ENCODE results near the gene SLC37A1.

SLC37A1 gene

DNA sequence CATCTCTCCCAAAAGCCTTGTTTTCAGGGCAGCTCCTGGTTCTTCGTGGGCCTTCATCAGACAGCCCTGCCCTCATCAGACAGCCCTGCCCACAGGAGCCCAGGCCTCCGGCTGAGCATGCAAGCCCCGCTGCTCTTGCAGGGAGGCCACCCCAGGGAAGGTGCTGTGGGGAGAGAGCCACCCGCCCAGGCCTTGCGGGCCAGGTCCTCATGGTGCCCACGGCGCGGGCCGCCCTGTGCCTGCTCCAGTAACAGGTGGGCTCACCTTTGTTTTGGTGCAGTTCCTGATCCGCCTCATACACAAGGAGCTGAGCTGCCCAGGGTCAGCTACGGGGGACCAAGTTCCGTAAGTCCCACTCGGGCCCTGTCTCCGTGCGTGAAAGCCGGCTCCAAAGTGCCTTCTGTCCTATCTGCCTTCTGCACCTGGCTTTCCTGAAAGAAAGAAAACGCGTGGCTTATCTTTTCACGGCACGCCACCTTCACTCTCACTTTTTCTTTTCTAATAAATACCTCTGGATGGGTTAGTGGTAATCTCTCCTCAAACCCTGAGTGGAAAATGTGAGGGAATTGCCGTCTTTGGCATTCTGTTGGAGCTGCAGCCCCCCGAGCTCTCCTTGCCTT is 65.9 kb downstream of the SLC37A1 start:
- no peak overlapping the region for H2AFZ ChIP-seq (ENCODE audit: low read length)
- H4K20me1 ChIP-seq (ENCODE audit: insufficient read depth, low read length, poor library complexity, severe bottlenecking): no peaks in the 10 kb centered on the region
- H3K4me1 ChIP-seq (ENCODE audit: insufficient read depth, low read length, poor library complexity, severe bottlenecking): peaks cover 5% of the 10 kb centered on the region
- no peak overlapping the region for H3K4me2 ChIP-seq (ENCODE audit: low read depth, low read length, poor library complexity, severe bottlenecking)
- no peaks in the 10 kb centered on the region for H3K79me2 ChIP-seq (ENCODE audit: insufficient read depth, low read length)
- TF ChIP-seq EZH2phosphoT487 (IDR thresholded peaks at IDR 0.05; ENCODE audit: borderline replicate concordance): no peak
- TF ChIP-seq, protein P1, sequence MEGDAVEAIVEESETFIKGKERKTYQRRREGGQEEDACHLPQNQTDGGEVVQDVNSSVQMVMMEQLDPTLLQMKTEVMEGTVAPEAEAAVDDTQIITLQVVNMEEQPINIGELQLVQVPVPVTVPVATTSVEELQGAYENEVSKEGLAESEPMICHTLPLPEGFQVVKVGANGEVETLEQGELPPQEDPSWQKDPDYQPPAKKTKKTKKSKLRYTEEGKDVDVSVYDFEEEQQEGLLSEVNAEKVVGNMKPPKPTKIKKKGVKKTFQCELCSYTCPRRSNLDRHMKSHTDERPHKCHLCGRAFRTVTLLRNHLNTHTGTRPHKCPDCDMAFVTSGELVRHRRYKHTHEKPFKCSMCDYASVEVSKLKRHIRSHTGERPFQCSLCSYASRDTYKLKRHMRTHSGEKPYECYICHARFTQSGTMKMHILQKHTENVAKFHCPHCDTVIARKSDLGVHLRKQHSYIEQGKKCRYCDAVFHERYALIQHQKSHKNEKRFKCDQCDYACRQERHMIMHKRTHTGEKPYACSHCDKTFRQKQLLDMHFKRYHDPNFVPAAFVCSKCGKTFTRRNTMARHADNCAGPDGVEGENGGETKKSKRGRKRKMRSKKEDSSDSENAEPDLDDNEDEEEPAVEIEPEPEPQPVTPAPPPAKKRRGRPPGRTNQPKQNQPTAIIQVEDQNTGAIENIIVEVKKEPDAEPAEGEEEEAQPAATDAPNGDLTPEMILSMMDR (conservative IDR thresholded peaks at IDR 0.05; ENCODE audit: low read length): no peak
- no peaks in the 10 kb centered on the region for H3F3A ChIP-seq (ENCODE audit: low read depth)
- no peak overlapping the region for H3K9ac ChIP-seq (ENCODE audit: low read depth, low read length, poor library complexity, severe bottlenecking)
- H3K9me3 ChIP-seq (ENCODE audit: insufficient read depth, low read depth, low read length): peaks cover 7% of the 10 kb centered on the region; the same call in 1 of the 2 replicates
- no peak overlapping the region for H3K4me3 ChIP-seq (ENCODE audit: low read length, poor library complexity, severe bottlenecking)
- peaks cover 45% of the 10 kb centered on the region for H3K36me3 ChIP-seq (ENCODE audit: insufficient read depth, low read length)
- H3K9me2 ChIP-seq (replicated peaks; ENCODE audit: low read depth, low read length): no peaks in the 10 kb centered on the region
- H3K27me3 ChIP-seq (ENCODE audit: insufficient read depth, low read length, poor library complexity, severe bottlenecking): no peaks in the 10 kb centered on the region

GRCh38 chr21:42580076-42580792 is 66.6 kb downstream of the SLC37A1 start:
- Histone ChIP-seq H2AFZ (ENCODE audit: low read length) (no peak overlapping the region), H3K9me2 (replicated peaks; ENCODE audit: low read depth, low read length) (no peaks in the 10 kb centered on the region), H3K79me2 (ENCODE audit: insufficient read depth, low read length) (no peaks in the 10 kb centered on the region), H4K20me1 (ENCODE audit: insufficient read depth, low read length, poor library complexity, severe bottlenecking) (no peaks in the 10 kb centered on the region), H3K4me2 (ENCODE audit: low read depth, low read length, poor library complexity, severe bottlenecking) (no peak overlapping the region), H3K36me3 (ENCODE audit: insufficient read depth, low read length) (peaks cover 39% of the 10 kb centered on the region), H3K27me3 (ENCODE audit: insufficient read depth, low read length, poor library complexity, severe bottlenecking) (no peaks in the 10 kb centered on the region), H3K9ac (ENCODE audit: low read depth, low read length, poor library complexity, severe bottlenecking) (no peak overlapping the region), H3K4me3 (ENCODE audit: low read length, poor library complexity, severe bottlenecking) (no peak overlapping the region), H3K9me3 (ENCODE audit: insufficient read depth, low read depth, low read length) (peaks cover 7% of the 10 kb centered on the region; the same call in 1 of the 2 replicates), H3F3A (ENCODE audit: low read depth) (peaks cover 3% of the 10 kb centered on the region; the same call in 1 of the 2 replicates), H3K4me1 (ENCODE audit: insufficient read depth, low read length, poor library complexity, severe bottlenecking) (peaks cover 10% of the 10 kb centered on the region)
- TF ChIP-seq, protein P1 (conservative IDR thresholded peaks at IDR 0.05; ENCODE audit: low read length): no peak
- TF ChIP-seq EZH2phosphoT487 (IDR thresholded peaks at IDR 0.05; ENCODE audit: borderline replicate concordance): no peak

DNA sequence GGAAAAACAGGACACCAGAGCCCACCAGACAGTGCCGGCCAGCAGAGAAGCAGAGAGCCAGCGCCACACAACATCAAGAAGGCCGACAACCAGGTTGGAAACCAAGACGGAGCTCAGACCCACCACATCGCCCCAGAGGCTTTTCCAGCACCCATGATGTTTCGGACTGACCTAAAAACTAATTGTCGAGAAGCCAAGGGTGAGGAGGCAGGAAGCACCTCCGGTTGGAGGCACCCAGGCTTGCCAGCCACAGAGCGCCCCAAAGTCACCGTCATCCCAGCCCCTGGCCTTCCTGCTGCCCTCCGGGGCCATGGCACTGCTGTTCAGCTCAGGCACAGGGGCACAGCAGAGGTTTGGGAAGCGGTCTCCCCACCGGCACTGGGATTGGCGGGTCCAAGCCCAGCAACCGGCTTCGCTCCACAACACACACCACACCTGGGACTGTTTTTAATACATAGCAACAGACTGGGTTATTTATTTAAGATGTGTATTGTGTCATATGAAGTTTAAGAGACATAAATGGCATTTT is 67.2 kb downstream of the SLC37A1 start:
- Histone ChIP-seq H3K4me3 (ENCODE audit: low read length, poor library complexity, severe bottlenecking) (no peak overlapping the region), H2AFZ (ENCODE audit: low read length) (no peak overlapping the region), H3K4me2 (ENCODE audit: low read depth, low read length, poor library complexity, severe bottlenecking) (no peak overlapping the region), H3K9me2 (replicated peaks; ENCODE audit: low read depth, low read length) (no peaks in the 10 kb centered on the region), H4K20me1 (ENCODE audit: insufficient read depth, low read length, poor library complexity, severe bottlenecking) (no peaks in the 10 kb centered on the region), H3K9ac (ENCODE audit: low read depth, low read length, poor library complexity, severe bottlenecking) (no peak overlapping the region), H3K27me3 (ENCODE audit: insufficient read depth, low read length, poor library complexity, severe bottlenecking) (no peaks in the 10 kb centered on the region), H3K36me3 (ENCODE audit: insufficient read depth, low read length) (peaks cover 33% of the 10 kb centered on the region), H3F3A (ENCODE audit: low read depth) (peaks cover 3% of the 10 kb centered on the region; the same call in 1 of the 2 replicates), H3K79me2 (ENCODE audit: insufficient read depth, low read length) (no peaks in the 10 kb centered on the region), H3K9me3 (ENCODE audit: insufficient read depth, low read depth, low read length) (peaks cover 7% of the 10 kb centered on the region; the same call in 1 of the 2 replicates), H3K4me1 (ENCODE audit: insufficient read depth, low read length, poor library complexity, severe bottlenecking) (peaks cover 15% of the 10 kb centered on the region)
- no peak for TF ChIP-seq EZH2phosphoT487 (IDR thresholded peaks at IDR 0.05; ENCODE audit: borderline replicate concordance)
- TF ChIP-seq, protein P1 (conservative IDR thresholded peaks at IDR 0.05; ENCODE audit: low read length): no peak

All from Loucy (cell line).